HG03039 (cell line): ENCODE results near the gene HS3ST3A1.

Experiments
- ATAC-seq: cut with Tn5 transposase; IDR thresholded peaks from one replicate; pipeline ENCODE4 v1.9.1; 2021; ENCODE audit warnings: mild to moderate bottlenecking, moderate library complexity; ENCODE audit not compliant: unreplicated experiment

HS3ST3A1 gene

GRCh38 chr17:13541032-13541480 is 60.7 kb downstream of the HS3ST3A1 start:
- no peak for ATAC-seq

GRCh38 chr17:13540546-13540945 is 61.2 kb downstream of the HS3ST3A1 start:
- ATAC-seq, result no peak

GRCh38 chr17:13539421-13539820 is 62.3 kb downstream of the HS3ST3A1 start:
- ATAC-seq, result no peak

DNA sequence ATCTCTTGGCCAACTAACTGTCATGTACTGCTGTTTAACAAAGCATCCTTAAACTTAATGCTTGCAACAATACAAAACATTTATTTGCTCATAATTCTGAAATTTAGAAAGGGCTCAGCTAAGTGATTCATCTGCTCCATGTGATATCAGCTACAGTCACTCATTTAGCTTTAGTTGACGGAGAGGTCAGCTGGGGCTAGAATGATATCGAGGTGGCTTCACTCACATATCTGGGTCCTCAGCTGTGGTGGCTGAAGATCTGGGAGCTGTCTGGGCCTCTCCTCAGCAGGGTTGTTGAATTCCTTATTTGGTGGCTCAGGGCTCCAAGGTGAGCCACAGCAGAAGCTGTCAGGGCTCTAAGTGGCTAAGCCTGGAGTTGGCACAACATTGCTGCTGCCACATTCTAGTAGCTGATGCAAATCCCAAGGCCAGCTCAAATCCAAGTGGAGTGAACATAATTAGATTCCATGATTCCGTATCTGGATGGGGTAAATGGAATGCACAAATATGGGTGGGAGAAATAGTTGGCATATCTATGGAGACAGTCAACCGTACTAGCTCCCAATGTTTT is 62.8 kb downstream of the HS3ST3A1 start:
- ATAC-seq, result no peak

DNA sequence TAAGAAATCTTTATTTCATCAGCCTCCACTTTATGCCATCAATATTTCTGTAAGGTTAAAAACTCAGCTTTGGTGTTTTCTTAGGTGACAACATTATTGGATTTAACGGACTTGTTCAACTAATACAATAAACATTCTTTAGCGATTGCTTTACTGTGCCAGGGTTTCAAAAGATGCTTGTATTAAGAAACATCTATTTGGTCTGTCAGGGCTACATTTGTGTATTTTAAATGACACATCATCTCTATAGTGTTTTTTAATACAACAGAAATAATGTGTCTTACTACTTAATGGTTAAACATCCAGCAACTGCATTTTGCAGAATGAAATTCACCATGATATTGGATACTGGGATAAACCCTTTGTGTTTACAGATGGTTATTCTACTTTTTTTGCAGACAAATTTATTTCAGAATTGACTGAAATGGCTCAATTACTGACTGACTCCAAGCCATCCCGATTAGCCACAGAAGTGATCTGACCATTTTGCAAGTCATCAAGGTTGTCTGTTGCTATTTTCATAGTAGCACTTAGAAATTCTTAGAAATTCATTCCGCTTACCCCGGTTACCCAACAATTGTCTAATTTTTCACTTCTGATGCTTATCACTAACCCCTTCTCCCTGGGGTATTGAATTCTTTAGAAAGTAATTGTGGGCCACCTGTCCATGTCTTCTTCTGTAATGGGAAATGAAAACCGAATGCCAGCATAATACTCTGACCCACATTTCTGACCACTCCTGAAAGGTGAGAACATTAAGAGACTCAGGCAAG is 63.7 kb downstream of the HS3ST3A1 start:
- ATAC-seq, result no peak

DNA sequence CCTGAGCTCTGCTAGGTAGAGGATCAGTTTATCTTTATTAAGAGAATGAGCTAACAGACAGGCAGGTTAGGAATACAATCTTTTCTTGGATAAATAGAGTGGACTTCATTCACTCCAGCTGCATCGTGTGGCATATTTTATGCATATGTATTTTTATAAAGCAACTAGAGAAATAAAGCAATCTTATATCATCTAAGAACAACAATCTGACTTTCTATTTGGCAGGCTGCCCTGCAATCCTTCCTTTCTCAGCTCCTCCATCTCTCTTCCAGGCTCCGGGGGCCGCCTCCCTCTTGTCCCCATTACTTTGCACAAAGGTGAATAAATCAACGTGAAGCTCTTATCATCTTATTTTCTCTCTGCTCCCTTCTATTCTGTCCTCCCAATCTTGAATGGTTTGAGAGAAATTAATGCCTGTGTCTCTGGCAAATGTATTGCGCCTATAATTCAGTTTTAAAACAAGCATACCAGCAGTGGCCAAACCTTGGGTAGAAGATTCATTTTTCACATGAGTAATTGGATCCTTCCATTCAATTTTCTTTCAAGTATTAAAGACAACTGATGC is 64.5 kb downstream of the HS3ST3A1 start:
- no peak for ATAC-seq

DNA sequence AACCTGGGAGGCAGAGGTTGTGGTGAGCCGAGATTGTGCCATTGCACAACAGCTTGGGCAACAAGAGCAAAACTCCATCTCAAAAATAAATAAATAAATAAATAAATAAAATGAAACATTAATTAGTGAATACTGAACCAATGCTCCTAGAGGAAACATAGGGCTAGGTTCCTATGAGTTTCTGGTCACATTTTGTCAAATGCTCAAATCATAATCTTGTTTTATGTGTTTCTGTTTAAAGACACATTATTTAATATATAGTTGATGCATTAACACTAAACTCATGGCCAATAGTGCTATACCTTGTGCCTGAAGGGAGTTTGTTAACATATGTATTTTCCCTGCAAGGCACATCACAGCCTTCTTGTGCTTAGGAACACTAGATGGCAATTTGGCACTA is 66.8 kb downstream of the HS3ST3A1 start:
- no peak for ATAC-seq

DNA sequence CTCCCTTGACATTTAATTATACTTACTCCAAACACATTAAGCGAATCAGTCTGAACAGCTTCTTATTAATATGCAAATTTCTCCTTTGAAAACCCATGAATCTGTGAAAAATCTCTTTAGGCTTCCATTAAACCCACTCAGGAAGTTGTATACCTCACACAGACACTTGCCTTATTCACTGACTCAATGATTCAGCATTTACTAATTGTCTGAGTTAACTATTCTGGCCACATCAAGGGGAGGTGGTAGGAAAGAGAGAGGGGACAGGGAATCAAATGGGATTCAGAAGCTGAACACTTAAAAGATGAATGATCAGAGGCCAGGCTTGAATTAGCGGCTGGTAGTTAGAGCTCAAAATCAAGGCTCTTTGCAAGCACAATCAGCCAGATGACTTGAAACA is 70.0 kb downstream of the HS3ST3A1 start:
- no peak for ATAC-seq

DNA sequence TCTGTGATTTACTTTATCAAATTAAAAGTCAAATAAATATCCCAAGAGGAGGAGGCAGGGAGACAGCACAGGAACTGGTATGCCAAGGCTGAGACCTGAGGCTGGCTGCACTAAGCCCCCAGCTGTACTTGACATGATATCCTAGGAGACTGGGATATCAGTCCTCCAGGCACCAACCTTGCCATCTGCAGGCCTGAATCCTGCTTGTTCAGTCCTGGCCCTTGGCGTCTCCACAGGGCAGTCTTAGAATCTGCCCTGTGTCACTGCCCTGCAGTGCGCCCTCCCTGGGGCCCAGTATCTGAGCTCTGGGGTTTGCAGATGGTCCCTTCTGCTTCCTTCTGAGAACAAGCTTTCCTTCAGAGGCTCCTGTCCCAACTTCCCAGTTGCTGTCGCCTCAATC is 75.9 kb downstream of the HS3ST3A1 start:
- no peak for ATAC-seq

- ATAC-seq, result no peak
Observed at GRCh38 chr17:13523164-13523563, 78.6 kb downstream of the HS3ST3A1 start.

GRCh38 chr17:13522749-13523148 is 79.0 kb downstream of the HS3ST3A1 start:
- ATAC-seq, result no peak

DNA sequence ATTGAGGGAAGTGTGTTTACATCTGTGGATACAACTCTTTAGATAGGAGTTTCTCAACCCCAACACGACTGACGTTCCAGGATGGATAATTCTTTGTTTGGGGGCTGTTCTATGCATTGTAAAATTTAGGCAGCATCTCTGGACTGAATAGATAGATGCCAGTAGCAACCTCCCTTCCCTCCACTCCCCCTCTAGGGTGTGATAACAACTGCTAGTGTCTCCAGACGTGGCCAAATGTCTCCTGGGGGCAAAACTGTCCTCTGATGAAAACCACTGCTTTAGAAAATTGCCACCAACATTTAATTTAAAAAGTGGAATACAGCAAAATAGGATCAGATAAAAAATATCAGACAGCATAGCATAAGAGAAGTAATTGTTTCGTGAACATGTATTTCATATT is 79.9 kb downstream of the HS3ST3A1 start:
- ATAC-seq, result no peak

GRCh38 chr17:13520899-13521572 is 80.7 kb downstream of the HS3ST3A1 start:
- no peak for ATAC-seq

DNA sequence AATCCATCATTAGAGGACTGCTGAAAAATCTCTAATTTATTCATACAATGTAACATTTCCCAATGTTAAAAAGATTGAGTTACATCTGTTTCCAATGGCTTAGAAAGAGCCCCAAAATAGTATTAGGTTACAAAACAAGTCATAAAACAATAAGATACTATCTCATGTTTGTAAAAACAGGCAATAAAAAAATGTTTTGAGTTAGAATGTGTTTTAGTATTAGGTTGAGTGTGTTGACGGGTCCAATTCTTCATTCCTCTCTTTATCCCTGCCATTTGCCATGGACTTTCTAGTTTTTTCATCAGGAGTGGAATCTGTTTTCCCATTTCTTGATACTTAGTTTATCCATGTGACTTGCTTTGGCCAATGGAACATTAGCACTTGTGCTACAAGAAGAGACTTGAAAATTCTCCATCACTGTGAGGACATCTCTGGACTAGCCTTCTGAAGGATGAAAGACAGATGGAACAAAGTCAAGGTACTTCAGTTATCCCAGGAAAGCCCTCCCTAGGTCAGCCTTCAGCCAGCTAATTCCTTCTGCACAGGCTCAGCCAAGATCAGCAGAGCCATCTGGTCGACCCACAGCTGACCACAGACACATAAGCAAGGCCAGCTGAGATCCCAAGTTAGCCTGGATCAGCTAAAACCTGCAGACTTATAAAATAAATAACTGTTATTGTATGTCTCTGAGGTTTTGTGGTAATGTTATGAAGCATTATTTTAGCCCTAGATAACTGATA is 83.3 kb downstream of the HS3ST3A1 start:
- no peak for ATAC-seq

- ATAC-seq, result no peak
Observed at GRCh38 chr17:13513039-13513405, 88.7 kb downstream of the HS3ST3A1 start.

GRCh38 chr17:13510062-13510461 is 91.7 kb downstream of the HS3ST3A1 start:
- no peak for ATAC-seq

GRCh38 chr17:13509527-13509926 is 92.2 kb downstream of the HS3ST3A1 start:
- ATAC-seq, result no peak

DNA sequence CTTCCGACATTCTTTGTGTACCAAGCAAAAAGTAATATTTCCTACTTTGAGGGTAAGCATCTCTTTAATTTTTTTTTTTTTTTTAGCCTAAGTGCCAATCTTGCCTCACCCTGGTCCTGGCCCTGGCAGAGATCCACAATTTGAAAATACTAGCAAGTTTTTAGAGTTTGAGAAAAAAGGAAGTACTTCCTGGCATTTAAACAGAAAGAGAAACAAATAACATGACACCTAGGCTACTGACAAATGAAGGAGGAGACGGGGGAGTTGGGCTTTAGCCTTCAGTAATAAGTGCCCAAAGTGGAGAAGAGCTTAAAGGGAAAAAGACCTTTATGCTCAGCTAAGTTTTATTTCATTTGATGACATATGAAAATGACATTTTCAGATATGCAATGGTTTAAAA is 92.8 kb downstream of the HS3ST3A1 start:
- ATAC-seq, result no peak

GRCh38 chr17:13503526-13503925 is 98.2 kb downstream of the HS3ST3A1 start:
- ATAC-seq, result no peak

DNA sequence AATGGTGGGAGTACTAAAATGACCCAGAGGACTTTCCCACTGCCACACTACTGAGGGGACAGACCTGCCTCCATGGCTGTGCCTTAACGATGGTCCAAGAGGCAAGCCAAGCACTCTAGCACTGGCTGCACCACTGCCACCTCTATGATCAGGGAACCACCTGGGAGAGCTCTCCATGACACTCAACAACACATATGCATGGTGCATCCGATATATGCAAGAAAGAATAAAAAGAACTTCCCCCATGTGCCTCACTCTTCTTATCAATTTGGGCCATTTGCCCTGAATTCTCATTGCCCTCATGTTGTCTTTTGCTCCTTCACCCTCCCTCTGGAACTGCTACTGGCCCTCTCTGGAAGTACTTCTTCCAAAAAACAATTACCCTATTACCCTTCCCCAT is 99.5 kb downstream of the HS3ST3A1 start:
- ATAC-seq, result no peak

DNA sequence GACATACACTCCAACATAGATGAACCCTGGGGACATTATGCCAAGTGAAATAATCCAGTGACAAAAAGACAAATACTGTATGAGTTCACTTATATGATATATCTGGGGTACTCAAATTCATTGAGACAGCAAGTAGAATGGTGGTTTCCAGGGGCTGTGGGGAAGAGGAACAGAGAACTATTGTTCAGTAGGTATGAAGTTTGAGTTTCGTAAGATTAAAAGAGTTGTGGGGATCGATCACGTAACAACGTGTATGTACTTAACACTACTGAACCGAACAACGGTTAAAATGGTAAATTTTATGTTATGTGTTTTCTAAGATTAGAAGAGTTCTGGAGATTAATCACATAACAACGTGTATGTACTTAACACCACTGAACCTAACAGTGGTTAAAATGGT is 100.8 kb downstream of the HS3ST3A1 start:
- no peak for ATAC-seq
